ENCODE data around the gene ATP1A2.

GRCh38 chr1:160120797-160121196, 5.2 kb downstream of the ATP1A2 start:
- TF ChIP-seq, protein P1, sequence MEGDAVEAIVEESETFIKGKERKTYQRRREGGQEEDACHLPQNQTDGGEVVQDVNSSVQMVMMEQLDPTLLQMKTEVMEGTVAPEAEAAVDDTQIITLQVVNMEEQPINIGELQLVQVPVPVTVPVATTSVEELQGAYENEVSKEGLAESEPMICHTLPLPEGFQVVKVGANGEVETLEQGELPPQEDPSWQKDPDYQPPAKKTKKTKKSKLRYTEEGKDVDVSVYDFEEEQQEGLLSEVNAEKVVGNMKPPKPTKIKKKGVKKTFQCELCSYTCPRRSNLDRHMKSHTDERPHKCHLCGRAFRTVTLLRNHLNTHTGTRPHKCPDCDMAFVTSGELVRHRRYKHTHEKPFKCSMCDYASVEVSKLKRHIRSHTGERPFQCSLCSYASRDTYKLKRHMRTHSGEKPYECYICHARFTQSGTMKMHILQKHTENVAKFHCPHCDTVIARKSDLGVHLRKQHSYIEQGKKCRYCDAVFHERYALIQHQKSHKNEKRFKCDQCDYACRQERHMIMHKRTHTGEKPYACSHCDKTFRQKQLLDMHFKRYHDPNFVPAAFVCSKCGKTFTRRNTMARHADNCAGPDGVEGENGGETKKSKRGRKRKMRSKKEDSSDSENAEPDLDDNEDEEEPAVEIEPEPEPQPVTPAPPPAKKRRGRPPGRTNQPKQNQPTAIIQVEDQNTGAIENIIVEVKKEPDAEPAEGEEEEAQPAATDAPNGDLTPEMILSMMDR (IDR thresholded peaks at IDR 0.05), result no peak
- no peak for TF ChIP-seq POLR2A (IDR thresholded peaks at IDR 0.05)
